ENCODE results near the gene SPATA20.

The SPATA20 gene

DNA sequence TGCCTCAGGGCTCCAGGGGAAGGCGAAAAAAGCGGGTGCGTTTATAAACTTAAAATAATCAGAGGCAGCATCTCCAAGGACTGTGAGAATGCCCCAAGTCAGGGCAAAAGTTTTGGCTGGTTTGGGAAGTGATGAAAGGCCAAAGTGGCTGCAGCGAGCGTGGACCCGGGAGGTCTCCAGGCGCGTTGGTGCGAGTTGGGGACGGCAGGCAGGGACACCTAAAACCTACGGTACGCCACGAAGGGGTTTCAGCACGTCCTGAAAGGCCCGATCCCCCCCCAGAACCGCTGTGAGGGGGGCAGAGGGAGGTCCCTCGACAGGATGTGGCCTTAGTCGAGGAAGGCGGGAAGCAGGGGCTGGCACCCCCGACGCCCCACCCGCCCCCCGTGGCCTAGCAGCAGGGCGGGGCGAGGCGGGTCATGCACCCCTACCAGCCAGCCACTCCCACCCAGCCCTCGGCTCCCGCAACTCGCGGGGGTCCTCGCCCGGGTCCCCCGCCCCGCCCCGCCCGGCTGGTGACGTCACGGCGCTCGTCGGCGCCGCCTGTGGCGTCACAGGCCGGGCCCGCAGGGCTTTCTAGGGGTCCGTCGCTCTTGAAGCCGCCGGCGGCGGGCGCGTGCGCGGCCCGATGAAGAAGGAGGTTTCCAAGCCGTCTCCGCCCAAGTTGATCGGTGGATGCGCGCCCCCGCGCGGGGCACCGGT, 39.0 kb upstream of the SPATA20 start, which contains the start of gene MYCBPAP:
TSS of gene MYCBPAP (plus strand) at position 569 of the 702 bp plus-strand sequence. CDS start 236 bp downstream, outside the sequence.
- no peak within 1 kb of the TSS for H3K9ac ChIP-seq
- no peaks in the 10 kb centered on the region for H3K36me3 ChIP-seq (ENCODE audit: control insufficient read depth, insufficient read depth, low read length)
- no peaks in the 10 kb centered on the region for H3K79me2 ChIP-seq
- peak within 1 kb of the TSS; percentile 51 for H3K4me3 ChIP-seq (ENCODE audit: low read depth, low read length)
- H3K4me2 ChIP-seq (ENCODE audit: low read length): peak within 1 kb of the TSS; percentile 50
- no peaks in the 10 kb centered on the region for H3K27me3 ChIP-seq (ENCODE audit: control insufficient read depth, insufficient read depth, low read length)
- no peaks in the 10 kb centered on the region for H3K9me3 ChIP-seq (ENCODE audit: control insufficient read depth, low read length)
- H2AFZ ChIP-seq: peak within 1 kb of the TSS; percentile 67
- H3K4me1 ChIP-seq: peaks cover 40% of the 10 kb centered on the region
- TF ChIP-seq, protein P1, sequence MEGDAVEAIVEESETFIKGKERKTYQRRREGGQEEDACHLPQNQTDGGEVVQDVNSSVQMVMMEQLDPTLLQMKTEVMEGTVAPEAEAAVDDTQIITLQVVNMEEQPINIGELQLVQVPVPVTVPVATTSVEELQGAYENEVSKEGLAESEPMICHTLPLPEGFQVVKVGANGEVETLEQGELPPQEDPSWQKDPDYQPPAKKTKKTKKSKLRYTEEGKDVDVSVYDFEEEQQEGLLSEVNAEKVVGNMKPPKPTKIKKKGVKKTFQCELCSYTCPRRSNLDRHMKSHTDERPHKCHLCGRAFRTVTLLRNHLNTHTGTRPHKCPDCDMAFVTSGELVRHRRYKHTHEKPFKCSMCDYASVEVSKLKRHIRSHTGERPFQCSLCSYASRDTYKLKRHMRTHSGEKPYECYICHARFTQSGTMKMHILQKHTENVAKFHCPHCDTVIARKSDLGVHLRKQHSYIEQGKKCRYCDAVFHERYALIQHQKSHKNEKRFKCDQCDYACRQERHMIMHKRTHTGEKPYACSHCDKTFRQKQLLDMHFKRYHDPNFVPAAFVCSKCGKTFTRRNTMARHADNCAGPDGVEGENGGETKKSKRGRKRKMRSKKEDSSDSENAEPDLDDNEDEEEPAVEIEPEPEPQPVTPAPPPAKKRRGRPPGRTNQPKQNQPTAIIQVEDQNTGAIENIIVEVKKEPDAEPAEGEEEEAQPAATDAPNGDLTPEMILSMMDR (IDR thresholded peaks at IDR 0.05): no peak
- H3K27ac ChIP-seq: peak within 1 kb of the TSS; percentile 89

DNA sequence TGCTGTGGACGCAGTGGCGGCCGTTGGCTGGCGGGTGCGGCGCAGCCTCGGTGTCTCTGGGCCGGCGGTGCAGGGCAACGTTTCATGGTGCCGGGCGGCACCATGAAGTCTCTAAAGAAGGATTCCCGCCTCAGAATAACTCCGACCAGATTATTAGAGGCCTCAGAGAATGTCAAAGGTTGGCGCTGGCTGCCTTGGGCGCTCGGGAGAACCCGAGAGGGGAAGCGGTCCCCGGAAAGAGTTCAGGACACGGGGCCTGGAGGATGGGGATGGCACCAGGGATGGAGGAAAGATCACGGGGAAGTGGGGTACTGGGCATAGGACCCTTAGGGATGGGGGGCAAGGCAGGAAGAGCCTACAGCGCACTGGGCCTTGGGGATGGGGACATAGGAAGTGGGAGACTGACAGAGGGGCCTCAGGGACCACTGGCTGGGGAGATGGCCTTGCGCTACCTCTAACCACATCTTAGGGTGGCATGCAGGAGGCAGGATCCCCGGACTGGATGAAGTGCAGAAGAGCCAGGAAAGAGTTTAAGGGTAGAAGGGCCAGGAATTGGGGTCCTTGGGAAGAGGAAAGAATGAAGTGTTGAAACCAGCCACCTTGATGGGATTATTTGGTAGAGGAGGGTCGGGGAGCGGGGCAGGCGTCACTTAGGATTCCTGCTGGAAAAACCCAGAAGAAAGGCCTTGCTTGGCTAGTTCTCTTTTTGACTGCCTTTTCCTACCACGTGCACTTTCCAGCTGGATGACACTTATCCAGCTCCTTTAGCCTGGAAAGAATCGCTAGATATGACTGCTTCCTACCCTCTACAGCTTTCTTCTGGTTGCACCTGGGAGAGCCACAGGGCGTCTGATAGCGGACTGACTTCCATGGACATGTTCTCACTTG, 38.2 kb upstream of the SPATA20 start:
- peak overlapping the region; percentile 51 for H3K4me3 ChIP-seq (ENCODE audit: low read depth, low read length)
- H3K4me2 ChIP-seq (ENCODE audit: low read length): peak overlapping the region; percentile 50
- no peaks in the 10 kb centered on the region for H3K27me3 ChIP-seq (ENCODE audit: control insufficient read depth, insufficient read depth, low read length)
- H3K36me3 ChIP-seq (ENCODE audit: control insufficient read depth, insufficient read depth, low read length): no peaks in the 10 kb centered on the region
- H3K27ac ChIP-seq: peak overlapping the region; percentile 89
- H3K4me1 ChIP-seq: peaks cover 34% of the 10 kb centered on the region
- TF ChIP-seq, protein P1 (IDR thresholded peaks at IDR 0.05): no peak
- H3K9ac ChIP-seq: no peak overlapping the region
- no peaks in the 10 kb centered on the region for H3K79me2 ChIP-seq
- no peaks in the 10 kb centered on the region for H3K9me3 ChIP-seq (ENCODE audit: control insufficient read depth, low read length)
- H2AFZ ChIP-seq: peak overlapping the region; percentile 67

DNA sequence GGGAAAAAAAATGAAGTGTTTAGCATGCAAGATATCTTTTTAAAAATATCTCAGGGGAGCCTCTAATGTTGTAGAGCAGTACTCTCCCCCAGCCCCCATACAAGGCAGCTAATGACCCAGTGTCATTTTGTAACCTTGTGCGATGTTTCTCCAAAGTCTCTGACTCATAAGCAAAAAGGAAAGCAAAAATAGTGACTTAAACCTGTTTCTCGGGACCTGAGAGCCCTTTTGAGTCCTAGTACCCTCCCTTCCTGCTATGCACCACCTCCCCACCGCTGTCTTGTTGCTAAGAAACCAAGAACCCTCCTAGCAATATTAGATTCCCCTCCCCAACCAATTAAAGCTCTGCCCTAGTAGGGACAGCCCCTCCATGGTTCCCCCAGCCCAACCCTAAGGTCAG, 35.9 kb upstream of the SPATA20 start:
- TF ChIP-seq, protein P1 (IDR thresholded peaks at IDR 0.05): no peak
- Histone ChIP-seq H2AFZ (peak overlapping the region; percentile 90), H3K36me3 (ENCODE audit: control insufficient read depth, insufficient read depth, low read length) (no peaks in the 10 kb centered on the region), H3K9ac (peak overlapping the region; percentile 54), H3K4me1 (peaks cover 51% of the 10 kb centered on the region), H3K27me3 (ENCODE audit: control insufficient read depth, insufficient read depth, low read length) (no peaks in the 10 kb centered on the region), H3K79me2 (no peaks in the 10 kb centered on the region), H3K9me3 (ENCODE audit: control insufficient read depth, low read length) (no peaks in the 10 kb centered on the region), H3K4me3 (ENCODE audit: low read depth, low read length) (peak overlapping the region; percentile 51), H3K4me2 (ENCODE audit: low read length) (peak overlapping the region; percentile 69), H3K27ac (peak overlapping the region; percentile 100)

DNA sequence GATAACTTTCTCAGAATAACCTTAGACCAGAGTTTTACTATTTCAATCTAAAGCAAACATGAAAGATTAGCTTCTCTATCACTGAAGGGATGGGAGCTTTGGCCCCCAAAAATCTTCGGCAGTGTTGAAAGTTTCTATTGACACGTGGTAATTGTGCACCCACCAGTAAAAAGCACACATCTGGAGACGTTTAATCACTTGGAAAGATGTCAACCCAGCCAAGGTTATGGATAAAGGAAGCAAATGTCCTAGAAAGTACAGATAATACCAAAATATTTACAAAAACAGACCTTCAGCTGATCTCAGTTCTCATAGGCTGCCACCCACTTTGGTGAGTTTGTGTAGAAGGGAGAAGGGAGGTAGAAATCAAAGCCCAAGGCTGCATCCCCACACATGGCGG, 33.5 kb upstream of the SPATA20 start:
- no peaks in the 10 kb centered on the region for H3K27me3 ChIP-seq (ENCODE audit: control insufficient read depth, insufficient read depth, low read length)
- no peak overlapping the region for H2AFZ ChIP-seq
- H3K4me2 ChIP-seq (ENCODE audit: low read length): no peak overlapping the region
- no peak overlapping the region for H3K4me3 ChIP-seq (ENCODE audit: low read depth, low read length)
- H3K36me3 ChIP-seq (ENCODE audit: control insufficient read depth, insufficient read depth, low read length): no peaks in the 10 kb centered on the region
- TF ChIP-seq, protein P1 (IDR thresholded peaks at IDR 0.05): no peak
- H3K9me3 ChIP-seq (ENCODE audit: control insufficient read depth, low read length): no peaks in the 10 kb centered on the region
- H3K79me2 ChIP-seq: no peaks in the 10 kb centered on the region
- no peak overlapping the region for H3K27ac ChIP-seq
- H3K4me1 ChIP-seq: peaks cover 46% of the 10 kb centered on the region
- H3K9ac ChIP-seq: no peak overlapping the region

Measured in parathyroid adenoma (tissue), 2 donors.